HG03442 (cell line): Measurements from ENCODE around the gene STK4.

Source experiments
- ATAC-seq: cut with Tn5 transposase; IDR thresholded peaks from one replicate; pipeline ENCODE4 v1.9.1; 2021; ENCODE audit warnings: mild to moderate bottlenecking, moderate library complexity; ENCODE audit not compliant: unreplicated experiment

STK4 gene

DNA sequence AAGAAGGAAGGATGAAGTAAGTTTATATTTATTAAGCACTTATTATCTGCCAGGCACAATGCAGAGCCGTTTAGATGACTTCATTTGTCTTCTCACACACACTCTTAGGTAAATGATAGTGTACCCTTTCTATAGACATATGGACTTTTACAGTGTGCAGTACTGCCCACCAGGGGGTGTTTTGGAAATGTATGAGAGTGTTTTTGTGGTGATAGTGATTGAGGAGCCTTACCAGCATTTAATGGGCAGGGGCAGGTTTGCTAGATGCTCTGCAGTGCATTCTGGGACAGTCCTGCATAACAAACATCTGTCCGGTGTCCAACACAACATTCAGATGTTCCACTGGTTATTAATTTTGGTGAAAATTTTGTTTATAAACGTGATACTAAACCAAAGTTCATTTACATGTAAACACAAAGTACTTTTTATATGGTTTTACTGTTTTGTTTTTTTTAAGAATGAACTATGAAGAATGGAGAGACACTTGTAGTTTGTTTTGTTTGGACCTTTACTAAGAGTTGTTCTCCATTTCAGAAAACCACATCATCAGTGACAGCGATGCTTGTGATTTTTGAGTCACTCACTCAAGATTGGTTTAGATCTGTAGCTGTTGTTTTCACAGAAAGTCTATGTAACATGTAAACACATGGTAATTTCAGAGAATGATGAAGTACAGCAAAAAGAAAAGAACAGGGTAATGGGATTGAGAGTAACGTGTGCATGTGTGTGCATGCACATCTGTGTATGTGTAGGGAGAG is 114.7 kb downstream of the STK4 start:
- ATAC-seq: no peak

DNA sequence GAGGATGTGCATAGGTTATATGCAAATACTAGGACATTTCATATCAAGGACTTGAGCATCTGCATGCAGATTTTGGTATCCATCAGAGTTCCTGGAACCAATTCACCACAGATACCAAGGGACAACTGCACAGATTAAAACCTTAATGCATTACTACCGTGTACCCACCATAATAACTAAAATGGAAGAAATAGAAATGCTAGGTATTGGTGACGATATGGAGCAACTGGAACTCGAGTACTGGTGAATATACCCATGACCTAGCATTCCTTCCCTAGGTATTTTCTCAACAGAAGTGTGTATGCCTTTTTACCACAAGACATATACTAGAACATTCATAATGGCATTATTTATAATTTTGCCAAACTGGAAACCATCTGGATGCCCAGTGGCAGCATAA is 116.2 kb downstream of the STK4 start:
- no peak for ATAC-seq

DNA sequence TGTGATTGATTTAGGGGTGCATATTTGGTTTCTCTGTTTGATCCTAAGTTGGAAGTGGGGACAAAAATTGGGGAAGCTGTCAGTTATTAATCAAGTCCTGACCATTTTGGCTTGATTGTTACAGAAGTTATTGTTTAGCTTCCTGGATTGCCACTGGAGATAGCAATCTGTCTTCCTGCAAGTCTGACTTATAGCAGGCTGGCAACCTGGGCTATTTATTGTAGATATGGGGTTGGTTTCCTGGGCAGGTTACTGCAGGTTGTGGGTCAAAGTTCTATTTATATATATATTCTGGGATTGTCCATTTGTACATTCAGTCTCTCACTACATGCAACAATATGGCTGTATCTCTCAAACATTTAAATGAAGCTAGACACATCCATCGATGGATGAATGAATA is 116.8 kb downstream of the STK4 start:
- no peak for ATAC-seq

DNA sequence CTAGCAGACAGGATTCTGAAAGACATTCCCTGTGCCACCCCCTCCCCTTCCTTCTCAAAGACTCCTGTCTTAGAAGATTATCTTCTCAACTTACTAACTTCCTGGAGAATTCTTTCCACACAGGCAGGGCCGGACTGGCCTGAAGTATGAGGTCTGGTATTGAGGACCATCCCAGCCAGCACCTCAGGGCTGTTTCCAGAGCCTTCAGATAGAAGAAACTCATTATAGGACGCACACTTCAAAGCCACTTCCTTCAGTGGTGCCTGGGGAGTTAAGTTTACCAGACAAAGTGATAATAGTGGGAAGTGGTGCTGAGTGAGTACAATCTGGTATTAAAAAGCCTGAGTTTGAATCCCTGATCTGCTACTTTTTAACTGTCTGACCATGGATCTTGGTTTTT is 119.0 kb downstream of the STK4 start:
- ATAC-seq: no peak

DNA sequence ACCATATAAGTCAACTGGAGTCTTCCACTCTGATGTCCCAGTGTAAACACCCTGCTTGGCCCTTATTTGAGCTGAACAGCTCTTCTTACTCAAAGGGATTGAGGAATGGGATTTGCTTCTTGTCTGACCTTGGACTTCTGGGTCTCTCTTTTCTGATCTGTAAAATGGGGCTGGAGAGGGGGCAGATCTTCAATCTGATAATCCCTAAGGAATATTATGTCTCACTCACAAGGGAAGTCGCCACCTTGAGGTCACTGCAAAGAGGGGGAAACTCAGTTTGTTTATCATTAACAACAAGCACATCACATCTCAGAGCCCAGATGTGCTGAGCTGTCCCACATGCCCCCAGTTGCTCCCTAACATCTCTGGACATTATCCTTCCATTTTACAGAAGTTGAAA is 119.6 kb downstream of the STK4 start:
- ATAC-seq: no peak

DNA sequence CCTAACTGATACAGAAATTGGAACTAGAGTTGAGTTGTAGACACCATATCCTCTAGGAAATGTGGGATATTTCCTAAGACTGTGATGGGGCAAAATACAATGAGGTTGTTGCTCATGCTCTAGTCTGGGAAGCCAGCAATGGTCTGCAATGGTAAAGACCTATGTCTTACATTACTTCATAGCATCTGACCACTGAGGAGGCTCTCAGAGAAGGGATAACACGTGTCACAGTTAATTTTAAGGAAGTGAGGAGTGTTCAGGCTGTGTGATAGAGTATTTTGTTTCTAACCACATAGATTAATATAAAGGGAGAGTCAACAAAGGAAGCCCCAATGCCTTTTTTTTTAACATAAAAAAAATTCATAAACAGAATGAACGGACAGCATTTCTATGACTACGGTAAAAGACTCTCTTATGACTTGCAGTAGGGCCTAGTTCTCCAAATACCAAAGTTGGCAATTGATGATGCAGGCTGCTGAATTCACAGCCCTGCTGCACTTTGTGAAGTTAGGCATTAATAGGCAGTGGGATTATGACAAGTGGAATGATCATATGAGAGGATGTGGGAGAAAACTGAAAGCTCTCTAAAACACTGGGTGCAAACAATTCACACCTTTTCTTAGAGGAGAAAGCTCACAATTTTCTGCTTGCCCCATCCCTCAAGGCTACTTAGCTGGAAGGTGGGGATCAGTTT is 120.9 kb downstream of the STK4 start:
- no peak for ATAC-seq

DNA sequence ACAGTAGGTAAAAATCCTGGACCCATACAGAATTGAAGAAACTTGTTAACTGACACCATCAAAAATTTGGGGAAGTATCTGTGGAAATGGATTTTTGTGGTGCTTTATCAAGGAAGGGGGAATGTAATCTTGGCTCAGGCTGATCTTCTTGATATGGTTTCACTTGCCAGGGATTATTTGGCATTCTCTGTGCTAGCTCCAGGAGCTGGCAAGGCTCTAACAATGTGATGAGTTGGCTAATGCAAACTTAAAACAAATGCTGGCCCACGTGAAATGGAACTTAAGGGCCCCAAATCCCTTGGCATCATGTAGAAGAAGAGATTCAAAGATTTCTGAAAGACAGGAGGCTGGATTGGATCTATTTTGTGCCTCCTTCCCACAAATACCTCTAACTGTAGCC is 121.5 kb downstream of the STK4 start:
- no peak for ATAC-seq

DNA sequence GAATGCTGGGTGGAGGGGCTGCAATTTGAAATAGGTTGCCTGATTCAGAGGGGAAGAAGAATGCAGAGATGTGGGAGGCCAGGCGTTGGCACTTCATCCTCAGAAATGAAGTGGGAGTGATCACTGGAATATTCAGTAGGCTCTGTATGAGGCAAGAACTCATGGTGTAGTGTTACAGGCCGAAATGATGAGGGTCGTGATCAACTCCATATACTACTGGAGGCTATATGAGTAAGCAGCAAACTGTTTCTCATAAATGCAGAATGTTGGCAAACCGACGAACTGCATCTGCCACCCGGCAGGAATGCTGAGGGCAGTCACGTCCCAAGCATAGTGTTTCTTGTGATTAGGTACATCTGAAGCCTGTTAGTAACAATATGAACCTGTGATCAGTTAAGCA is 121.9 kb downstream of the STK4 start:
- ATAC-seq: no peak

DNA sequence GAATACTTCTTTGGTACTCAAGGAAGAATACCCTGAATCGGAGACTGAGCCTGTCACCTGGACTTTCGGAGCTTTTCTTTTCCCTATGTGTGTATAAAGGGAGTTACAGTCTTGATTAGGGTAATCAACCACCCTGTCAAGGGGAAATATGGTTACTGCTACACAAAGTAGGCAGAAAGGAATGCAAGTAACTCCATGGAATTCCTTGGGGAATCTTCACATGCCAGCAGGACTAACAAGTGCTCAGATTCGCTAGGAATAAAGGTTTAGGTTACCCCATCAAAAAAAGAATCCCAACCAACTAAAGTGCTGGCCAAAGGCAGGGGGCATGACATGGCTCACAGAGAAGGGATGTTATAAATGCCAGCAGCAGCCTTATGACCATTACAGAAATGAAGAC is 124.2 kb downstream of the STK4 start:
- ATAC-seq: no peak

DNA sequence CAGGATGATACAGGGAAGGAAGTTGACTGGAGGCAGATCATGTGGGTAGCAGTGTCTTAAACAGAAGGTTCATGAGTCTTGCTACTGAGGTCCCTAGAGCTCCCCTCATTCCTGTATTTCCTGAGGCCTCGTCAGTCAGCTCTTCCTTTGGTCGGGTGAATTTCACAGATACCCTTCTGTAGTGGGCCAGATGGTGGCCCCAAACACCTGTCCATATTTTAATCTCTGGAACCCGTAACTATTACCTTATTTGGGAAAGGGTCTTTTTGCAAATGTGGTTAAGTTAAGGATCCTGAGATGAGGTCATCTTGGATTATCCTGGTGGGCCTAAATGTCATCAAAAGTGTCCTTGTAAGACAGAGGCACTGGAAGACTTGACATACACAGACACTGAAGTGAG is 125.1 kb downstream of the STK4 start:
- ATAC-seq: no peak

DNA sequence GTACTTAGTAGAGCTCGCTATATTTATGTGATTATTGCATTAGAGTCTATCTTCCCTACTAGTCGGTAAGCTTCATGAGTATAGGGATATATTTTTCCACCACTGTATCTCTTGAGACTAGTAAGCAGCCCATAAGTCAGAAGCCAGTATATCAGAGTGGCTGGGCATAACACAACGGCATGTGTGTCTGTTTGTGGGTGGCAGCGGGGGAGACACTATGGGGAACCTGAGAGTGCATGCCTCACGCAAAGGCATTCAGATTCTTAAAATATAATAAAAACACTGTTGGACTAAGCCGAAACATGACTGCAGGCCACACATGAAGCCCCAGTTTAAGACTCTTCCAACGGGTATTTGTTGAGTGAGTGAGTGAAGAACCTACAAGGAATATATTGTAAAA is 126.6 kb downstream of the STK4 start:
- no peak for ATAC-seq

DNA sequence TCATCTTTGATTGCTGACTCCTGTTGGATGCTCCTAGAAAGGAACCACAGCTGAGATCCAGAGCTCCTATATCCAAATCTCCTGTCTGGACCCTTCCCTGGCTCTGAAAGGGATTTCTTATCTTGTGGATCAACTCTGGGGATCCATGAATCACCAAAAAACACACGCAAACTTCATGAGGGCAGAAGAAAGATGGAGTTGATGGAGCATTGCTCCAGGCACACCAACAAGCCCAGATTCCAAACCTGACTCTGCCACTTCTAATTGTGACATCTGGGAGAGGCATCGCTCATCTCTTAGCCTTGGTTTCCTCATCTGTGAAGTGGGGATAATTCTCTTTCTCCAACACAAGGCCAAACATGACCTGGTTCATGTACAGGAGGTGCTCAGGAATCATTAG is 127.9 kb downstream of the STK4 start:
- no peak for ATAC-seq

DNA sequence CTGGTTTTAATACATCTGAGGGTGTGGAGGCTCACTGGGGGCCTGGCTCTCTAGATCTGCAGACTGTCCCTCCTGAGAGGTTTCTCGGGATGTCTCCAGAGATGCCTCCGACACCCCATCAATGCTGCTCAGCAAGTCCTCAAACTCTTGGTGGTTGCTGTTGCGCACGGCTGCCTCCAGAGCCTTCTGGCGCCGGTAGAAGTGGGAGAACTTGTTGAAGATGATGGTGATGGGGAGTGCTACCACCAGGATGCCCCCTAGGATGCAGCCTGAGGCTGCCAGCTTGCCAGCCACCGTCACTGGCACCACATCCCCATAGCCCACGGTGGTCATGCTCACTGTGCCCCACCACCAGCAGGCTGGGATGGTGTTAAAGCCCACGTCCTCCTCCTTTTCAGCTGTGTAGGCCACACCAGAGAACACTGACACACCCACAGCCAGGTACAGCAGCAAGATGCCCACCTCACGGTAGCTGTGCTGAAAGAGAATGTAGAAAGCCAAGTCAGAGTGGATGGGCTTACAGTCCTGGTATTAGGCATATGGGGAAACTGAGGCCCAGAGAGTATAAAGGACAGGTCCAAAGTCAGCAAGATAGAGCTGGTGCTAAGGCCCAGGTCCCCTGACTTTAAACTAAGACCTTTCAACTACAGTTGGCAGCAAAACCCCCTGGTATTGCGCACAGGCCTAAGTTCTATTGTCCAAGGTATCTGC is 128.7 kb downstream of the STK4 start:
- ATAC-seq: no peak

DNA sequence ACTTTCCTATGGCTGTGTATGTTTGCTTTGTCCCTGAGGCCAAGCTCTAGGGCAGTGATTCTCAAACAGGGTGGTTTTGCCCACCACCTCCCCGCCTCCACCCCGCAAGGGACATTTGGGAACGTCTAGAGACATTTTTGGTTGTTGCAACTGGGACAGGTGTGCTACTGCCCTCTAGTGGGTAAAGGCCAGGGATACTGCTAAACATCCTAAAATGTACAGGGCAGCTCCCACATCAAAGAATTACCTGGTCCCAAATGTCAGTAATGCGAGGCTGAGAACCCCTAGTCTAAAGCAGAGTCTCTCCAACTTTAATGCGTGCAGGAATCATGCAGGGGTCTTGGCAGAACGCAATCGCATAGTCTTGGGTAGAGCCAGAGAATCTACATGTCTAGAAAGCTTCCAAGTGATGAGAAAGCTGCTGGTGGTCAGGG is 129.5 kb downstream of the STK4 start:
- ATAC-seq: no peak

DNA sequence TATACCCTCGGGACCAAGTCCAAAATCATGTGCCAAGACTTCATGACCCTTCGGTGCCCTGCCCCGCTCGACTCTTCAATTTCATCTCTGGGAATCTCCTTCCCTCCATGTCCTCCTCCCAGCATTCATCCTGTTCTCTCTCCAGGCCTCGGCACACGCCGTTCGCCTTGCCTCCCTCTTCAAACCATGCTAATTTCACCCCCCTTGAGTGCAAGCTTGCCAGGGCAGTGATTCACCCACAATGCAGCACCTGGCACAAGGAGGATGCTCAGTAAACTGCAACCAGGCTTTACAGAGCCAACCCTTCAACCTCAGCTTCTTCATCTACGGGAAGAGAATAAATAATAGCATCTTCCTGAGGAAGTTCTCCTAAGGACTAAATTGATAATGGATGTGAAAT is 130.5 kb downstream of the STK4 start:
- ATAC-seq: no peak

DNA sequence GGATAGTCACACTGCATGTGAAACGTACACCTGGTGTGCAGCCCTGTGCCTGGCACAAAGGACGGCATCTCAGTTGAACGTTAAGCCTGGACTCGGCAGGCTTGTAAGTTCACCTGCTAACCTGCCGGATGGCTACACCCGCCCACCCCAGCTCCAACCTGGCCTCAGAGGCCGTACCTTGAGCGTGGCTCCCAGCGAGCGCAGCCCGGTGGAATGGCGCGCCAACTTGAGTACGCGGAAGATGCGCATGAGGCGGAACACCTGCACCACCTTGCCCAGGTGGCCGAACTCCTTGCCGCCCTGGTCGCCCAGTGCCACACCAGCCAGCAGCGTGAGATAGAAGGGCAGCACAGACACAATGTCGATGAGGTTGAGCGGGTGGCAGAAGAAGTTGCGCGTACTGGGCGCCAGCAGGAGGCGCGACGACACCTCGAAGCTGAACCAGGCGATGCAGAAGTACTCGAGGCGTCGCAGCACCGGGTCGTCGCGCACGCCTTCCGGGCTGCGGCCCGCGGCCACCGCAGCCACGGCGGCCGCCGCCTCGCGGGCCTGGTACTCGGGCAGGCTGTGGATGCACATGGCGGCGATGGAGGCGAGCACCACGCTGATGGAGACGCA is 131.3 kb downstream of the STK4 start:
- ATAC-seq: no peak

DNA sequence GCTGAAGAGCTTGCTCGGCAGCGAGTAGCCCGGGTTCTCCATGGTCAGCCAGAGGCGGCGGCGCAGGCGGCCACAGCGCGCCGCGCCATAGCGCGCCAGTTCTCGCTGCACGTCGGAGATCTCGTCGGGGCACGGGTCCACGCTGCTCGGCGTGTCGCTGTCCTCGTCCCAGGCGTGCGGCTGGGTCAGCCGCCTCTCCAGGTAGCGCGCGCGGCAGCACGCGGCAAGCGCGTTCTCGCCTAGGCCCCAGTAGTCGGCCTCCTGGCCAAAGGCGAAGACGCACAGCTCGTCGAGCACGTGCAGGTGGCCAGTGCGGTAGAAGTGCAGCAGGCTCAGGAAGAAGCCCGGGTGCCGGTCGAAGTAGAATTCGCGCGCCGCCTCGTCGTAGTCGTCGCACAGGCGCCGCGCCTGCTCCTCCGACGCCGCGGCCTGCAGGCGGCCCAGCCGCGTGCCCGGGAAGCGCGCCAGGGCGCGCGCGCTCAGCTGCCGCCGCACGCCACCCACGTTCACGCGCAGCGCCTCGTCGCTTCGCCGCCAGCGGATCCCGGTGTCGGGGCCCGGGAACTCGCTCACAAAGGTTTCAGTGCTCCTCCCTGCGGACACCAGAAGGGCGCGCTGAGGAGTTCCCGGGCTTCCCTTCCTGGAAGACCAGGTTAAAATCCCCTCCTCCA is 131.9 kb downstream of the STK4 start:
- ATAC-seq: no peak

DNA sequence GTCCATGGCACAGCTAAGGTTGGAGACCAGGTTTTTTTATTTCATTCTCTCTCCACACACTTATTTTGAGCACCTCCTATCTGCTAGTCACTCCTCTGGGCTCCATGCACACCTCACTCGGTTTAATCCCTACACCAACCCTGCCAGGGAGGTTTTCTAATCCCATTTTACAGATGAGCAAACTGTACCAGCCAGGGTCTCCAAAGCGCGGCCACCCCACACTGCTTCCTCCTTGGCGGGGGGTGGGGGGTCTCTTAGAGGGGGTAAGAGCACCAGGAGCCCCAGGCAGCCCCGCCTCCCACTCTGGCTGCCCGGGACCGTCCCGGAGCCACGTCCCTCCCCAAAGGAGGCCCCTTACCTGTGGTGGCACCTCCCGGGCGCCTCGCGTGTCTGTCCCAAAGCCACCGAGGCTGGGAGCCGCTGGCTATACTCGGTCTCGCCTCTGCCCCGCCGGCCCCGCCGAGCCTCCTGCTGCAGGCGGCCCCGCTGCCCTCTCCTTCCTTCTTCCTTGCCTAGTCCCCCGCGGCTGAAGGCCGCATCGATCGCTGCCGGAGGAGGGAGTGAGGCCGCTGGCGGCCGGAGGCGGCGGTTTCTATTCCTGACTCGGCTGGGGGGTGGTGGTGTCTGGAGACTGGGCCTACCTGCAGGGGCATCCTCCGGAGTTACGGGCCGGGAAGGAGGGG is 134.4 kb downstream of the STK4 start, which contains the start of gene KCNS1:
KCNS1 (minus strand) TSS at position 565 of the 683 bp plus-strand sequence. CDS start 1,891 bp downstream, outside the sequence.
- no peak for ATAC-seq

DNA sequence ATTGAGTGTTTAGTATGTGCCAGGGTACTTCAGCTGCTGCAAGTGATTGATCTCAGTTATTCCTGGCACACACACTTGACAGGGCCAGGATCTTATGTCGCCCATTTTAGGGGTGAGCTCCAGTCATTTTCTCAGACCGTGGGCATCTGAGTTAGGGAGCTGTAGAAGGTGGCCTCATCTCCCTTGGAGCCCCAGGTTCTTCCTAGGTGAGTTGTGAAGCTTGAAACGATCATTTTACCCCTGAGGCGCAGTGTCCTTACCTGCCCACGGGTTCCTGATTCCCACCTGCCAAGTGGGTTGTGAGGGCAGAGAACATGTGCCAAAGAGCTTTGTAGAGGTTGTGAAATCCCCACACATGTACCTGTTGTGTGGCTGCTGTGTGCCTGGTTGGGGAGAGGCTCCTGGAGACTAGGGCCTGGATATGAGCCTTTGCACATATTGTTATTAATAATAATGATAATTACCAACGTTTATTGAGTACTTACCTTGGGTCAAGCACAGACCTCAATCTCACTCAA is 135.1 kb downstream of the STK4 start:
- ATAC-seq: no peak

DNA sequence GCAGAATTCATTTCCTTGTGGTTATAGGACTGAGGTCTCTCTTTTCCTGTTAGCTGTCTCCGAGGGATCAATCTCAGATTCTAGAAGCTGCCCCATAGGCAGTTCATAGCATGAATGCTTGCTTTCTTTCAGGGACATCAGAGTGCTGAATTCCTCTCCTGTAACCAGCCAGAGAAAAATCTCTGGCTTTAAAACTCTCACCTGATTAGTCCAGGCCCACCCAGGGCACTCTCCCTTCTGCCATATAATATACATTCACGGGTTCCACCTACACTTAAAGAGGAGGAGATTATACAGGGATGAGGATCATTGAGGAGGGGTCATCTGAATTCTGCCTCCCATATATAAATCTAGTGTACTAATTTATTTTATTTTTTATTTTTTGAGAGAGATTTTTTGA is 136.8 kb downstream of the STK4 start:
- no peak for ATAC-seq
